ENCODE measurements around the gene COL4A6.

DNA sequence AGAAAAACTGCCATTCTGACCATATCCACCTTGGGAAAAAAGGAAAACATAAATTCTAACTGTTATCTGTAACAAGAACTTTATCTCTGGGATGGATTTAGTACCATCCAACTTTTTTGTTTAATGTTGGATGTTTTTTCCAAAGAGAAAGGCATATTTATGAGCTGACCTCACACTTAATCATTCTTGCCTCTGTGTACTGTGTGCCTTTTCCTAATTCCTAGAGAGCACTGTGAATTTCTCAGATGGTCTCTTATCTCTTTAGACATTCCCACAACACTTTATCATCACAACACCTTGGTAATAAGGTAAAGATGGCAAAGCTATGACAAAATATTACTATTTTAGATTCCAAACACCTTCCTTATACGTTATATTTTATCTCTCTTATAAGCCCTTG, 126.2 kb downstream of the COL4A6 start:
- TF ChIP-seq CTCF (conservative IDR thresholded peaks at IDR 0.05; ENCODE audit: low read depth, low read length) (no peak), POLR2A (IDR thresholded peaks at IDR 0.05; ENCODE audit: low read depth, low read length) (no peak), CEBPB (IDR thresholded peaks at IDR 0.05; ENCODE audit: low read depth, low read length) (no peak), RAD21 (IDR thresholded peaks at IDR 0.05; ENCODE audit: low read length) (no peak), ELK1 (IDR thresholded peaks at IDR 0.05; ENCODE audit: borderline replicate concordance, low read depth, low read length) (no peak), SMC3 (IDR thresholded peaks at IDR 0.05; ENCODE audit: low read depth, low read length) (no peak), MAFK (IDR thresholded peaks at IDR 0.05; ENCODE audit: low read depth, low read length) (no peak), RCOR1 (IDR thresholded peaks at IDR 0.05; ENCODE audit: insufficient replicate concordance, low read length) (no peak), RFX5 (IDR thresholded peaks at IDR 0.05; ENCODE audit: low read depth, low read length) (no peak), CHD1 (IDR thresholded peaks at IDR 0.05; ENCODE audit: low read depth, low read length) (no peak), NFE2L2 (IDR thresholded peaks at IDR 0.05; ENCODE audit: low read depth, low read length) (no peak), BHLHE40 (IDR thresholded peaks at IDR 0.05; ENCODE audit: low read depth, low read length) (no peak), MAZ (IDR thresholded peaks at IDR 0.05; ENCODE audit: borderline replicate concordance, low read depth, low read length) (no peak), FOS (IDR thresholded peaks at IDR 0.05; ENCODE audit: low read depth, low read length) (no peak)
